GM21528 (cell line): ENCODE data around the gene CC2D1A.

Experiments used
- ATAC-seq: cut with Tn5 transposase; IDR thresholded peaks from one replicate; pipeline ENCODE4 v1.9.1; 2021; ENCODE audit warnings: mild to moderate bottlenecking, moderate library complexity; ENCODE audit not compliant: unreplicated experiment, low FRiP score

The CC2D1A gene

DNA sequence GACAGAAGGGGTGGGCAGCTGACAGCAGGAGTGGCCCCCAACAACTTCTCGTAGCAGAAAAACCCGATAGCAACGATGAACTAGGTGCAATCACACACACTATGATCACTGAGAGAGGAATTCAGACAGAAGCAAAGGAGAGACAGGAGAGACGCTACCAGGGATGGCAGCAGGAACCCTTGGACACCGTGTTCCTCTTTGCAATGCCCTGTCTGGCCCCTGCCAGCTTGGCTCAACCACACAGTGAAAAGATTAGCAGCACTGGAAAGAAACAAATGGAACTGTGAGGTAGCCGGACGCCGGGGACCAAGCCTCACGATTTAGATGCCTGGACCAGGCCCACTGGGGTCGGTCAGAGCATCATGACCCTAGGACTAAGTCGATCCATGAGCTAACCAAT, 69.9 kb downstream of the CC2D1A start:
- no peak for ATAC-seq

DNA sequence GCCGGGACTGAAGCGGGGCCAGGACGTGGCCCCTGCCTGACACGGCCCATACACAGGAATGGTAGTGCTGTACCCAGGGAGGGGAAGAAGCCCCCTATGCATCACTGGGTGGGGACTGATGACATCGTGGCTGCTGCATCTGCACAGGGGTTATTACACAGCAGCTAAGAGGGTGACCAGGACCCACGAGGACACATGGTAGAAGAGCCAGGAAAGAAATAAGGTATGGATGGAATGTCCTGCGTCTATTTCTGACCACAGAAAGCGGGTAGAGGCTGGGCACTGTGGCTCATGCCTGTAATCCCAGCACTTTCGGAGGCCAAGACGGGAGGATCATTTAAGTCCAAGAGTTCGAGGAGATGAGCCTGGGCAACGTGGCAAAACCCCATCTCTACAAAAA, 70.4 kb downstream of the CC2D1A start:
- ATAC-seq: no peak

DNA sequence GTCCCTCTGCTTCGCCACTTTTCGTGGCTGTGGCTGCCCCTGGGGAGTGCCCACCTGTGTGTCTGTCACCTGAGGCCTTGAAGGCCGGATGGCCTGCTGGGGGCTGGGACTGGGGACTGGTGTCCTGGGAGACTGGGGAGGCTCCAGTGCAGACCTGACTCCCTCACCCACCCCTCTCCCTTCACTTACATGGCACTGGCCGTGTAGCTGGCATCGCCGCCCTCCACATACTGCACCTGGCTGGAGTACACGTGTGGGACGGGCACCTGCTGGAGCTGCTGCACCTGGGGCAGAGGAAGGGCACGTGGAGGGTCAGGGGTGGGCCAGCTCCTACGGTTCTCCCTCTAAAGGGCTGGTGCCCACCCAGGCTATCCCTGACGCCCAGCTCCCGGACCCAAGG, 71.8 kb downstream of the CC2D1A start:
- ATAC-seq: no peak

DNA sequence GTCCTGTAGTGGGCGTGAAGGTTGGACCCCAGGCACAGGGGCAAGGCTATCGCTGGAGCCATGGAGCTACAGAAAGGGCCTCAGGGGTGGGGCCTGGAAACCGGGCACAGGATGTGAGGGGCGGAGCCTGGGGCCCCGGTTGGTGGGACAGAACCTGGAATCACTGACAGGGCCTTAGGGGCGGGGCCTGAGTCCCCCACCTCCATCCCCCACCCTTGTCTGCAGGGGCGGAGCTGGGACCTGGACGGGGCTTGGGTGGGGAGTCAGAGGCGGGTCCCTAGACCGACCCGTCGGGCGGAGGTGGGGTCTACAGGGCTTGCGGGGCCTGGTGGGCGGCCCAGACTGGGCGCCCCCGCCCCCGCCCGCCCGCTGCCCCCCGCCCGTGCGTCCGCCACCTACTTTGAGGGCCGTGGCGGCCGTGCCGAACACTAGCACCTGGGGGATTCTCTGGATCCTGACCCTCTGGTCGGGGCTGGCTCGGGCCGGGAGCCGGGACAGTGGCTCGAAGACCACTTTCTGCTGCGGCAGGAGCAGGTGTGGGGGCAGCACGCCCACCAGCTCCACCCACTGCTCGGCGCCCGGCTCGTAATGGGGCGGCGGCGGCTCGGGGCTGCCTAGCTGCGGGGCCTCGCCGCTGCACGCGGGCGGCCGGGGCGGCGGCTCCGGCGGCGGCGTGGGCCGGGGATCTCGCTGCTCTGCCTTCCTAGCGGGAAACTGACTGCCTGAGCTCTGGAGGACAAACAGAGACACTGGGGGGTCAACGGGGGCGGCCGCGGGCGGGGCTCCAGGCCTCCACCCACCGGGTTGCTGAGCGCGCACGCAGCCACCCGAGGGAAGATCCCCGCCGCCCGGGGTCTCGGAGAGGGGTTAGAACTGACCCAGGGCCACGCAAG, 72.6 kb downstream of the CC2D1A start:
- no peak for ATAC-seq

DNA sequence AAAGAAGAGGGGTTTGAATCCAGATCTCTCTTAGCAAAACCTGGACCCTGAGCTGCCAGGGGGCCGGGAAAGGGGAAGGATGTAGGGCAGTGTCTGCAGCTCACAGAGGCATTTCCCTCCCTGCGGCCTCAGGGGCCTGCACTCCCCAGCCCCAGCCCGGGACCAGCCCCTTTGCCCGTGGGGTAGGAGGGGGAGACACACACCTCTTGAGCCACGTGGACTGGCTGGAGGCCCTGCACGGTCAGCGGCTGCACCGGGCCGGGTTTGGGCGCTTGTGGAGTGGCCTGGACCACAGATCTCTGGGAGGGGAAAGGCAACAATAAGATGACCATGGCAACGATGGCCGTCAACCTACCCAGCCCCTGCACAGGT, 73.2 kb downstream of the CC2D1A start:
- no peak for ATAC-seq

DNA sequence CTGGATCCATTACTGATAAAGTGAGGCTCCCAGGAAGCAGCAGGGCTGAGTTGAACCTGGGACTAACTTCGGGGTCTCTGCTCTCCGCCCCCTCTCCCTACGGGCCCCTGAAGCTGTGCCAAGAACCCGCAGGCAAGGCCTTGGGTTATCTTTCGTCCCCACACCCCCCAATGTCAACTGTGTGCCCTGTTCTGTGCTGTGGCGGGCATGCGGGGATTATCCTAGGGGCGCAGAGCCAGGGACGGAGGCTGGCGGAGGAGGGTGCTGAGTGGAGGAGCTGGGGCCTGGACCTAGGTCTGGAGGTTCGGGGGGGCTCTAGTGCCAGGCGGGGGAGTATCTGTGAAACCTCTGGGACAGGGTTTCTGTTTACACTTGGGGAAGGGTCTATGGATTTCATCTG, 73.7 kb downstream of the CC2D1A start:
- no peak for ATAC-seq

DNA sequence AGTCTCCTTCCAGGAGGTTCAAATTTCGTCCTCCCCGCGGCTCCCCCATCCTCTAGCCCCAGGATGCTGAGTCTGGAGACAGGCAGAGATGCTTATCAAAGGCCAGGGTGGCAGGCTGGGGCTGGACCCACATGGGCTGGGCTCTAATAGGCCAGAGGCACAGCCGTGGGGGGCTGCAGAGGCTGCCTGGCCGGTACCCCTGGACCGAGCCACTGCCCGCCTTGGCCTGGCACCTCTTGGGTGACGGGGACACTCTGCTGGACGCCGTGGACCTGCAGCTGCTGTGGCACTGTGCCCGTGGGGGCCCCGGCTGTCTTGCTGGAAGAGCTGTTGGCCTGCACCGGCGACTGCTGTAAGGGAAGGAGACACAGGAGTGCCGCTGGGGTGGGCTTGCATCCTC, 74.3 kb downstream of the CC2D1A start:
- ATAC-seq: no peak
